Neuron (in vitro differentiated cells): Measurements from ENCODE around the gene GASK1A.

Source experiments
- H2AFZ ChIP-seq: one replicate; pipeline ENCODE4 v1.6.1; 2013; ENCODE audit warnings: low read depth, mild to moderate bottlenecking, inconsistent platforms, low read length, moderate library complexity
- H3K27me3 ChIP-seq: one replicate; pipeline ENCODE4 v1.6.1; 2013; ENCODE audit warnings: low read length; ENCODE audit not compliant: insufficient read depth
- H3K36me3 ChIP-seq: one replicate; pipeline ENCODE4 v1.6.1; 2013; ENCODE audit warnings: low read length; ENCODE audit not compliant: insufficient read depth
- H3K4me1 ChIP-seq: one replicate; pipeline ENCODE4 v1.6.1; 2013; ENCODE audit warnings: low read length; ENCODE audit not compliant: insufficient read depth
- H3K4me3 ChIP-seq: 2 replicates; pipeline ENCODE4 v1.5.1; 2013; ENCODE audit warnings: mild to moderate bottlenecking, low read length, moderate library complexity
- H3K9me3 ChIP-seq: one replicate; pipeline ENCODE4 v1.6.1; 2013; ENCODE audit warnings: low read length

Gene GASK1A

GRCh38 chr3:43086460-43087165, 107.5 kb downstream of the GASK1A start:
- Histone ChIP-seq H3K4me3 (no peak overlapping the region), H3K4me1 (no peaks in the 10 kb centered on the region), H3K36me3 (no peaks in the 10 kb centered on the region), H3K27me3 (no peaks in the 10 kb centered on the region), H2AFZ (no peak overlapping the region), H3K9me3 (no peaks in the 10 kb centered on the region)

- Histone ChIP-seq H3K9me3 (no peaks in the 10 kb centered on the region), H3K4me1 (no peaks in the 10 kb centered on the region), H2AFZ (no peak overlapping the region), H3K36me3 (no peaks in the 10 kb centered on the region), H3K4me3 (no peak overlapping the region), H3K27me3 (no peaks in the 10 kb centered on the region)
Measured at GRCh38 chr3:43087249-43087776, 108.2 kb downstream of the GASK1A start.

- Histone ChIP-seq H3K4me1 (no peaks in the 10 kb centered on the region), H2AFZ (no peak overlapping the region), H3K27me3 (no peaks in the 10 kb centered on the region), H3K4me3 (no peak overlapping the region), H3K36me3 (no peaks in the 10 kb centered on the region), H3K9me3 (no peaks in the 10 kb centered on the region)
Measured at GRCh38 chr3:43089081-43089480, 110.0 kb downstream of the GASK1A start.

- Histone ChIP-seq H3K9me3 (no peaks in the 10 kb centered on the region), H3K4me3 (no peak overlapping the region), H2AFZ (no peak overlapping the region), H3K36me3 (no peaks in the 10 kb centered on the region), H3K4me1 (no peaks in the 10 kb centered on the region), H3K27me3 (no peaks in the 10 kb centered on the region)
Measured at GRCh38 chr3:43090238-43090637, 111.1 kb downstream of the GASK1A start.

- Histone ChIP-seq H3K9me3 (no peaks in the 10 kb centered on the region), H2AFZ (no peak overlapping the region), H3K36me3 (no peaks in the 10 kb centered on the region), H3K4me3 (no peak overlapping the region), H3K27me3 (no peaks in the 10 kb centered on the region), H3K4me1 (no peaks in the 10 kb centered on the region)
Measured at GRCh38 chr3:43091481-43091880, 112.4 kb downstream of the GASK1A start.

- Histone ChIP-seq H2AFZ (no peak overlapping the region), H3K4me3 (no peak overlapping the region), H3K9me3 (no peaks in the 10 kb centered on the region), H3K36me3 (no peaks in the 10 kb centered on the region), H3K27me3 (no peaks in the 10 kb centered on the region), H3K4me1 (no peaks in the 10 kb centered on the region)
Measured at GRCh38 chr3:43093006-43093405, 113.9 kb downstream of the GASK1A start.

GRCh38 chr3:43093974-43094373, 114.9 kb downstream of the GASK1A start:
- no peak overlapping the region for H2AFZ ChIP-seq
- H3K4me3 ChIP-seq: no peak overlapping the region
- H3K27me3 ChIP-seq: no peaks in the 10 kb centered on the region
- no peaks in the 10 kb centered on the region for H3K36me3 ChIP-seq
- no peaks in the 10 kb centered on the region for H3K4me1 ChIP-seq
- no peaks in the 10 kb centered on the region for H3K9me3 ChIP-seq

- H3K27me3 ChIP-seq: no peaks in the 10 kb centered on the region
- H3K4me3 ChIP-seq: no peak overlapping the region
- H3K4me1 ChIP-seq: no peaks in the 10 kb centered on the region
- no peak overlapping the region for H2AFZ ChIP-seq
- H3K36me3 ChIP-seq: no peaks in the 10 kb centered on the region
- no peaks in the 10 kb centered on the region for H3K9me3 ChIP-seq
Measured at GRCh38 chr3:43094381-43094780, 115.3 kb downstream of the GASK1A start.

GRCh38 chr3:43094851-43095250, 115.7 kb downstream of the GASK1A start:
- Histone ChIP-seq H3K4me1 (no peaks in the 10 kb centered on the region), H3K4me3 (no peak overlapping the region), H2AFZ (no peak overlapping the region), H3K9me3 (no peaks in the 10 kb centered on the region), H3K27me3 (no peaks in the 10 kb centered on the region), H3K36me3 (no peaks in the 10 kb centered on the region)

GRCh38 chr3:43095370-43095769, 116.3 kb downstream of the GASK1A start:
- H3K36me3 ChIP-seq: no peaks in the 10 kb centered on the region
- H3K9me3 ChIP-seq: no peaks in the 10 kb centered on the region
- no peaks in the 10 kb centered on the region for H3K4me1 ChIP-seq
- H3K27me3 ChIP-seq: no peaks in the 10 kb centered on the region
- no peak overlapping the region for H3K4me3 ChIP-seq
- H2AFZ ChIP-seq: no peak overlapping the region

- Histone ChIP-seq H3K36me3 (no peaks in the 10 kb centered on the region), H3K4me3 (no peak overlapping the region), H3K27me3 (no peaks in the 10 kb centered on the region), H2AFZ (no peak overlapping the region), H3K4me1 (no peaks in the 10 kb centered on the region), H3K9me3 (no peaks in the 10 kb centered on the region)
Measured at GRCh38 chr3:43096761-43097160, 117.7 kb downstream of the GASK1A start.

GRCh38 chr3:43097400-43098080, 118.4 kb downstream of the GASK1A start:
- Histone ChIP-seq H3K4me1 (no peaks in the 10 kb centered on the region), H3K27me3 (no peaks in the 10 kb centered on the region), H2AFZ (no peak overlapping the region), H3K36me3 (no peaks in the 10 kb centered on the region), H3K9me3 (no peaks in the 10 kb centered on the region), H3K4me3 (no peak overlapping the region)

GRCh38 chr3:43098761-43099160, 119.7 kb downstream of the GASK1A start:
- no peak overlapping the region for H3K4me3 ChIP-seq
- no peaks in the 10 kb centered on the region for H3K27me3 ChIP-seq
- H2AFZ ChIP-seq: no peak overlapping the region
- no peaks in the 10 kb centered on the region for H3K36me3 ChIP-seq
- no peaks in the 10 kb centered on the region for H3K4me1 ChIP-seq
- no peaks in the 10 kb centered on the region for H3K9me3 ChIP-seq
